GM23248 (cell line): Measurements from ENCODE around the gene GMEB2. TPM values are rescaled to one million over a fixed set of nuclear protein-coding genes. Genes with fewer than 3 reads are reported as not detected.
"Not testable (repeated sequence)": the region's sequence is repeated elsewhere in the genome, so short reads cannot be mapped to it uniquely, and the experiment has no call there.

Experiments used
- DNase-seq: peaks from one replicate; pipeline ENCODE4 v3.0.0-alpha.2; 2015
- H2AFZ ChIP-seq: fragments of 200-600 bp; sonication (generic); 2 replicates; pipeline ENCODE4 v1.6.1; 2016; ENCODE audit warnings: antibody characterized with exemption
- H3F3A ChIP-seq: fragments of 200-600 bp; sonication (generic); 2 replicates; pipeline ENCODE4 v1.6.1; 2016; ENCODE audit warnings: mild to moderate bottlenecking, antibody characterized with exemption, mixed run types; ENCODE audit not compliant: insufficient read depth
- H3K27ac ChIP-seq: fragments of 200-600 bp; sonication (generic); 2 replicates; pipeline ENCODE4 v1.5.1; 2016; ENCODE audit warnings: mild to moderate bottlenecking
- H3K27me3 ChIP-seq: fragments of 200-600 bp; sonication (generic); replicated peaks from 2 replicates; pipeline ENCODE4 v1.6.1; 2016; ENCODE audit warnings: mild to moderate bottlenecking; ENCODE audit not compliant: insufficient read depth
- H3K36me3 ChIP-seq: fragments of 200-600 bp; sonication (generic); 2 replicates; pipeline ENCODE4 v1.6.1; 2016; ENCODE audit warnings: low read depth, mild to moderate bottlenecking
- H3K4me1 ChIP-seq: fragments of 200-600 bp; sonication (generic); 2 replicates; pipeline ENCODE4 v1.6.1; 2016; ENCODE audit warnings: mild to moderate bottlenecking; ENCODE audit not compliant: insufficient read depth
- H3K4me2 ChIP-seq: fragments of 200-600 bp; sonication (generic); one replicate; pipeline ENCODE4 v1.6.1; 2016; ENCODE audit warnings: mild to moderate bottlenecking; ENCODE audit not compliant: unreplicated experiment
- H3K4me3 ChIP-seq: fragments of 200-600 bp; sonication (generic); 2 replicates; pipeline ENCODE4 v1.5.1; 2016; ENCODE audit warnings: mild to moderate bottlenecking
- H3K79me2 ChIP-seq: fragments of 200-600 bp; sonication (generic); 2 replicates; pipeline ENCODE4 v1.6.1; 2016; ENCODE audit warnings: mild to moderate bottlenecking; ENCODE audit not compliant: insufficient read depth
- H3K9ac ChIP-seq: fragments of 200-600 bp; sonication (generic); 2 replicates; pipeline ENCODE4 v1.6.1; 2016; ENCODE audit warnings: mild to moderate bottlenecking
- H3K9me2 ChIP-seq: fragments of 200-600 bp; sonication (generic); 2 replicates; pipeline ENCODE4 v1.6.1; 2016; ENCODE audit warnings: mixed run types, mild to moderate bottlenecking, moderate library complexity; ENCODE audit not compliant: insufficient read depth
- H3K9me3 ChIP-seq: fragments of 200-600 bp; sonication (generic); one replicate; pipeline ENCODE4 v1.6.1; 2017; ENCODE audit warnings: low read depth
- H4K20me1 ChIP-seq: fragments of 200-600 bp; sonication (generic); 2 replicates; pipeline ENCODE4 v1.6.0; 2016; ENCODE audit not compliant: insufficient read depth
- EZH2 ChIP-seq: fragments of 200-600 bp; sonication (generic); IDR thresholded peaks from 2 replicates; pipeline ENCODE4 v1.6.1; 2018; ENCODE audit warnings: antibody characterized with exemption, mild to moderate bottlenecking; ENCODE audit not compliant: insufficient read depth, poor library complexity, severe bottlenecking
- EZH2phosphoT487 ChIP-seq: fragments of 200-600 bp; sonication (generic); IDR thresholded peaks from 2 replicates; pipeline ENCODE4 v1.6.1; 2018; ENCODE audit warnings: antibody characterized with exemption, moderate library complexity, mild to moderate bottlenecking, low read depth; ENCODE audit not compliant: insufficient read depth
- WGBS, 2 experiments: methylation state at CpG; one replicate each; pipeline ENCODE4 v1.1.6; 2015 to 2017; ENCODE audit warnings: low lambda C conversion rate in 2 of 2, low coverage in 1 of 2; ENCODE audit errors: missing lambda C conversion rate in 2 of 2; 5-methylcytosine and 5-hydroxymethylcytosine counted together
- in situ Hi-C: fragments of 300-500 bp; cut with MboI; formaldehyde crosslinking; loops from 2 replicates; pipeline ENCODE4 v1.15.0; 2020
- polyA plus RNA-seq: library from polyadenylated mRNA; unstranded; fragments of >200 nt; fragmentation: Nextera tagmentation; extraction: Ambion mirVana; gene quantifications from 2 replicates; pipeline ENCODE4 v1.2.1, GENCODE V29; 2016
- total RNA-seq: library from RNA; depleted of rRNA; stranded (reverse); fragments of >200 nt; shearing (Covaris generic); gene quantifications from 2 replicates; pipeline ENCODE4 v1.2.3, GENCODE V29; 2014

GMEB2 gene
- total and polyA plus RNA-seq, 2 experiments from 2014 or later, result 7.8 to 13.6 TPM

GRCh38 chr20:63560333-63560805 lies 66.5 kb downstream of the GMEB2 start:
- 97 to 98% methylated on average over 16 of the region's 16 CpGs for WGBS, 2 experiments
- Histone ChIP-seq H3K9me2 (no peaks in the 10 kb centered on the region), H3K79me2 (no peaks in the 10 kb centered on the region), H3K27ac (no peak overlapping the region), H3K4me2 (no peak overlapping the region), H3K4me3 (no peak overlapping the region), H3K27me3 (no peaks in the 10 kb centered on the region), H3F3A (no peaks in the 10 kb centered on the region), H2AFZ (no peak overlapping the region), H3K4me1 (no peaks in the 10 kb centered on the region), H4K20me1 (no peaks in the 10 kb centered on the region), H3K9ac (no peak overlapping the region), H3K9me3 (no peaks in the 10 kb centered on the region), H3K36me3 (no peaks in the 10 kb centered on the region)
- in situ Hi-C loops, result no loop called here
- TF ChIP-seq EZH2phosphoT487 (no peak), EZH2 (no peak)
- no peak for DNase-seq

- H3K9ac ChIP-seq, H3K4me2 ChIP-seq, H3K36me3 ChIP-seq, DNase-seq, H3F3A ChIP-seq, in situ Hi-C loops, H3K27ac ChIP-seq, H4K20me1 ChIP-seq, H3K27me3 ChIP-seq, H3K4me1 ChIP-seq, H3K4me3 ChIP-seq, H3K9me2 ChIP-seq, H3K79me2 ChIP-seq, H2AFZ ChIP-seq, H3K9me3 ChIP-seq: not testable (repeated sequence)
- 95 to 97% methylated on average over 22 to 31 of the region's 31 CpGs for WGBS, 2 experiments
These were observed 67.2 kb downstream of the GMEB2 start for GRCh38 chr20:63559485-63560332.

- no peak for TF ChIP-seq EZH2phosphoT487
- TF ChIP-seq EZH2, result no peak
- no peak overlapping the region for H3K4me3 ChIP-seq
- no peaks in the 10 kb centered on the region for H4K20me1 ChIP-seq
- H3K9ac ChIP-seq, result no peak overlapping the region
- no peak overlapping the region for H3K4me2 ChIP-seq
- H3K27me3 ChIP-seq, result no peaks in the 10 kb centered on the region
- H3K79me2 ChIP-seq, result no peaks in the 10 kb centered on the region
- 97 to 98% methylated on average over 11 to 14 of the region's 14 CpGs for WGBS, 2 experiments
- no peaks in the 10 kb centered on the region for H3F3A ChIP-seq
- no peak overlapping the region for H3K27ac ChIP-seq
- H2AFZ ChIP-seq, result no peak overlapping the region
- no peak for DNase-seq
- H3K9me3 ChIP-seq, result no peaks in the 10 kb centered on the region
- no peaks in the 10 kb centered on the region for H3K36me3 ChIP-seq
- in situ Hi-C loops, result no loop called here
- H3K9me2 ChIP-seq, result no peaks in the 10 kb centered on the region
- no peaks in the 10 kb centered on the region for H3K4me1 ChIP-seq
These were observed 68.0 kb downstream of the GMEB2 start for GRCh38 chr20:63558804-63559484.

- TF ChIP-seq EZH2phosphoT487 (no peak), EZH2 (no peak)
- no peaks in the 10 kb centered on the region for H3K36me3 ChIP-seq
- H4K20me1 ChIP-seq, result no peaks in the 10 kb centered on the region
- H3K9ac ChIP-seq, result no peak overlapping the region
- no peak overlapping the region for H2AFZ ChIP-seq
- no peaks in the 10 kb centered on the region for H3K79me2 ChIP-seq
- H3K4me2 ChIP-seq, result no peak overlapping the region
- in situ Hi-C loops, result no loop called here
- 93 to 96% methylated on average over 6 to 19 of the region's 19 CpGs for WGBS, 2 experiments
- no peaks in the 10 kb centered on the region for H3K9me2 ChIP-seq
- no peak for DNase-seq
- H3F3A ChIP-seq, result 0 out of 2 replicates have a peak, but pooled peaks cover 7% of the 10 kb centered on the region
- H3K27me3 ChIP-seq, result no peaks in the 10 kb centered on the region
- no peaks in the 10 kb centered on the region for H3K4me1 ChIP-seq
- no peak overlapping the region for H3K27ac ChIP-seq
- H3K9me3 ChIP-seq, result no peaks in the 10 kb centered on the region
- H3K4me3 ChIP-seq, result no peak overlapping the region
These were observed 69.4 kb downstream of the GMEB2 start for GRCh38 chr20:63557481-63557891.
